Spleen (tissue), 7 donors: ENCODE results near the gene FOXP1.

ENCODE experiments used
- POLR2A ChIP-seq, 3 donors: fragments of 450-650 bp; IDR thresholded peaks; one replicate each; pipeline ENCODE4 v1.5.1; 2017; ENCODE audit warnings: antibody characterized with exemption in 3 of 3, mild to moderate bottlenecking in 1 of 3
- POLR2AphosphoS5 ChIP-seq, 3 donors: sonication (generic); formaldehyde crosslinking; IDR thresholded peaks; one replicate each; pipeline ENCODE4 v1.5.1; 2017; ENCODE audit warnings: antibody characterized with exemption in 3 of 3
- TF ChIP-seq, protein P1 (sequence below), 11 experiments: fragments of 200-600 bp in 7 of 11; fragments of 450-650 bp in 4 of 11; sonication (generic) in 4 of 11; IDR thresholded peaks in 8 of 11; conservative IDR thresholded peaks in 3 of 11; 1 replicate in 7 of 11; 2 replicates in 4 of 11; pipeline versions ENCODE4 v1.4.0 to v1.8.0; 2016 to 2021; ENCODE audit warnings: antibody characterized with exemption in 11 of 11, inconsistent platforms in 4 of 11, mild to moderate bottlenecking in 1 of 11
- donor health status: DM: no; HTN: no; CAD: no; lungs with moderate emphysema.
- donor health status: DM: no; HTN: no; CAD: no.
- donor health status: DM: no; HTN: no; CAD: no.

DNA sequence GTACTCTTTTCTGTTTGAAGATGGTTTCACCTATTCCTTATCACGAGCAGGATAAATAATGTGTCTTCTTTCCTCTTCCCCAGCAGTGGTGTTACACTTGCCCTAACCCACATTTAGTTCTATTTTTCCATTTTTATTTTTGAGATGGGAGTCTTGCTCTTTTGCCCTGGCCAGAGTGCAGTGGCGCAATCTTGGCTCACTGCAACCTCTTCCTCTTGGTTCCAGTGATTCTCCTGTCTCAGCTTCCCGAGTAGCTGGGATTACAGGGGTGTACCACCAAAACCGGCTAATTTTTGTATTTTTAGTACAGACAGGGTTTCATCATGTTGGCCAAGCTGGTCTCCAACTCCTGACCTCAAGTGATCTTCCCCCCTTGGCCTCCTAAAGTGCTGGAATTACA is 372.4 kb downstream of the FOXP1 start:
- TF ChIP-seq, protein P1, sequence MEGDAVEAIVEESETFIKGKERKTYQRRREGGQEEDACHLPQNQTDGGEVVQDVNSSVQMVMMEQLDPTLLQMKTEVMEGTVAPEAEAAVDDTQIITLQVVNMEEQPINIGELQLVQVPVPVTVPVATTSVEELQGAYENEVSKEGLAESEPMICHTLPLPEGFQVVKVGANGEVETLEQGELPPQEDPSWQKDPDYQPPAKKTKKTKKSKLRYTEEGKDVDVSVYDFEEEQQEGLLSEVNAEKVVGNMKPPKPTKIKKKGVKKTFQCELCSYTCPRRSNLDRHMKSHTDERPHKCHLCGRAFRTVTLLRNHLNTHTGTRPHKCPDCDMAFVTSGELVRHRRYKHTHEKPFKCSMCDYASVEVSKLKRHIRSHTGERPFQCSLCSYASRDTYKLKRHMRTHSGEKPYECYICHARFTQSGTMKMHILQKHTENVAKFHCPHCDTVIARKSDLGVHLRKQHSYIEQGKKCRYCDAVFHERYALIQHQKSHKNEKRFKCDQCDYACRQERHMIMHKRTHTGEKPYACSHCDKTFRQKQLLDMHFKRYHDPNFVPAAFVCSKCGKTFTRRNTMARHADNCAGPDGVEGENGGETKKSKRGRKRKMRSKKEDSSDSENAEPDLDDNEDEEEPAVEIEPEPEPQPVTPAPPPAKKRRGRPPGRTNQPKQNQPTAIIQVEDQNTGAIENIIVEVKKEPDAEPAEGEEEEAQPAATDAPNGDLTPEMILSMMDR (IDR thresholded peaks at IDR 0.05 in 8 of 11, conservative IDR thresholded peaks at IDR 0.05 in 3 of 11) = no peak
- TF ChIP-seq POLR2A (IDR thresholded peaks at IDR 0.05) (no peak), POLR2AphosphoS5 (IDR thresholded peaks at IDR 0.05) (no peak)
